A549 treated with AZD9567 at 1 μM for 4 hours (cell line): ENCODE results near the gene EPS15. TPM values are rescaled to one million over a fixed set of nuclear protein-coding genes. Genes with fewer than 3 reads are reported as not detected.

Experiments used
- total RNA-seq: library from RNA; stranded (reverse); fragments of 200-300 nt; extraction: Qiagen RNA extraction; gene quantifications from 5 replicates; pipeline ENCODE4 v1.2.3, GENCODE V29; 2022; ENCODE audit not compliant: insufficient read depth

The EPS15 gene
- total RNA-seq, result 9.1 to 22.3 TPM (median 11.6 TPM) in 5 replicates

GRCh38 chr1:51519048-51519864 is at the start of gene EPS15:
EPS15 (minus strand) TSS chr1:51519266; CDS start chr1:51519231, 35 bp downstream.

GRCh38 chr1:51330331-51331201 is 188.5 kb downstream of the EPS15 start, which contains the start of gene TTC39A:
TTC39A (minus strand) TSS chr1:51330562; CDS start chr1:51330477, 85 bp downstream.

Other genes starting within 250 kb of the EPS15 start
- gene TTC39A, start 188.7 kb downstream of the EPS15 start, total RNA-seq, result 0.91 to 1.7 TPM (median 1.2 TPM) in 4 of 5 replicates, not detected in the other
- gene OSBPL9, start 97.8 kb upstream of the EPS15 start, total RNA-seq, result 31.7 to 53.7 TPM (median 39.1 TPM) in 5 replicates